GM12872 (cell line): ENCODE measurements around the gene BTBD6.

Source experiments
- TF ChIP-seq, protein P1 (sequence below): IDR thresholded peaks from 3 replicates; pipeline ENCODE4 v1.5.1; 2011; ENCODE audit warnings: low read depth, mild to moderate bottlenecking, low read length, moderate library complexity; ENCODE audit not compliant: insufficient read depth

The BTBD6 gene

DNA sequence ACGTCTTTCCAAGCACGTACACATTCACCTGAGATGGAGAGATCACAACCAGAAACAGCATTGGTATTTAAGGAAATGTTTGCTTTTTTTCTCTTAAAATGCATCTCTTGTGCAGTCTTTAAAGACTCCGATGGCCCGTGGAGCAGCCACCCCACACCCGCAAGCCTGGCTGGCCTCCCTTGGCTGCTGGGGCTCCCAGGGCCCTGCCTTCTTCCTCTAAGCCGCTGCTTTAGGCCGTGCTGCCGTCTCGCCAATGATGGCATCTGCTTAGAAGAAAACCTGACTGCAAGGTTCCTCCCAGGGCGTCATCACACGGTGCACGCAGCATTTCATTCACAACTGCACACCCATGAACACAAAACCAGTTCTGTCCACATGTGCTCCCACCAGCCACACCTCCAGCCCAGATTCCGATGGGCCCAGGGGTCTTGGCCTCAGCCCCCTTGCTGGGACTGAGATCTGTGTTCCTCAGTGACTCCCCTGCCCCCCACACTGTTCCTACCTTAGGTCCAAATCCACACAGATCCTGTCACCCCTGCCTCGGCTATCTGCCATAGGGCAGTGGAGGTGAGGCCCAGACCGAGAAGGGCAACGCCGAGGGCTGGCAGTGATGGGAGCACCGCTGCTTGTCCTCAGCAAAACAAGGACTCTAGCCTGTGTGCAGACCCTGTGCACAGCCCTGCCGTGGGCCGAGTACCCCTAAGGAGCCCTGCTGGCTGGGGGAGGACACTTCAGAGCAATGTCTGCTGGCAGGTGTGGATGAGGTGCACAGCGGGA, 4.4 kb downstream of the BTBD6 start:
- TF ChIP-seq, protein P1, sequence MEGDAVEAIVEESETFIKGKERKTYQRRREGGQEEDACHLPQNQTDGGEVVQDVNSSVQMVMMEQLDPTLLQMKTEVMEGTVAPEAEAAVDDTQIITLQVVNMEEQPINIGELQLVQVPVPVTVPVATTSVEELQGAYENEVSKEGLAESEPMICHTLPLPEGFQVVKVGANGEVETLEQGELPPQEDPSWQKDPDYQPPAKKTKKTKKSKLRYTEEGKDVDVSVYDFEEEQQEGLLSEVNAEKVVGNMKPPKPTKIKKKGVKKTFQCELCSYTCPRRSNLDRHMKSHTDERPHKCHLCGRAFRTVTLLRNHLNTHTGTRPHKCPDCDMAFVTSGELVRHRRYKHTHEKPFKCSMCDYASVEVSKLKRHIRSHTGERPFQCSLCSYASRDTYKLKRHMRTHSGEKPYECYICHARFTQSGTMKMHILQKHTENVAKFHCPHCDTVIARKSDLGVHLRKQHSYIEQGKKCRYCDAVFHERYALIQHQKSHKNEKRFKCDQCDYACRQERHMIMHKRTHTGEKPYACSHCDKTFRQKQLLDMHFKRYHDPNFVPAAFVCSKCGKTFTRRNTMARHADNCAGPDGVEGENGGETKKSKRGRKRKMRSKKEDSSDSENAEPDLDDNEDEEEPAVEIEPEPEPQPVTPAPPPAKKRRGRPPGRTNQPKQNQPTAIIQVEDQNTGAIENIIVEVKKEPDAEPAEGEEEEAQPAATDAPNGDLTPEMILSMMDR: no peak

DNA sequence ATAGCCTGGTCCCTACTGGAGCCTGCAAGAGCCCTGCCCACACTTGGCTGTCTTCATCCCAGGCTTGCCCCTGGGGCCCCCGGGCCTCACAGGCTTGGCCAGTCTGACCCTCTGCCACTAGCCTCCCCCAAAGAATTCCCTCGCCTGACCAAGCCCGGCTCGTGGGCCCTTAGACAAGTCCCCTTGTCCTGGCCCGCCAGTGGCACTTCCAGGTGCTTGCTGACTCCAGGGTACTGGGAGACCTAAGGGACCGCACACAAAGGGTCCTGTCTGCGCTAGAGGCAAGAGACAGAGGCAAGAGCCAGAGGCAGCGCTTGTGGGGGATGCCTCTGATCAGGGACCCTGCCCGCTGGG, 5.0 kb downstream of the BTBD6 start:
- TF ChIP-seq, protein P1: no peak

DNA sequence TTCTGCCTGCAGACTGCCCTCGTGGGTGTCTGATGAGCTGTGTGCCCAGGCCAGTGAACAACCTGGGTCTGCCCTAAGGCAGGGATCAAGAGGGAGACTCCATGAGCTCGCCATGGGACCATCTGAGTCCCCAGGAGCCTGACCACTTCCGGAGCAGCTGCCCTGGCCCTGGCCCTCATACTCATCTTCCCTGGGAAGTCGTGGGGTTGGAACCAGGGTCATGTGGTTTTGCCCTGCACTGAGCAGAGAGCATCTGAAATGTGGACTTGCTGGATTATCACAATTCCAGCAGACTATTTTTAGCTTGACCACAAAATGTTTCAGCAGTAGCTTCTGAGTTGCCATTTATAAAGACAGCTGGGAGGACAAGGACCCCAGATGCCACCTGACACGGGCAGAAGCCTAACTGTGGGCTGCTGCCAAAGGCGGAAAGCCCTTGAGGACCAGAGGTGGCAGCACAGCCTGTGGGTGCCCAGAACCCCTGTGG, 6.7 kb downstream of the BTBD6 start:
- TF ChIP-seq, protein P1: no peak

- TF ChIP-seq, protein P1: no peak
These were observed 8.1 kb downstream of the BTBD6 start for GRCh38 chr14:105256292-105256960.

- TF ChIP-seq, protein P1: no peak
These were observed 9.1 kb downstream of the BTBD6 start for GRCh38 chr14:105257464-105257863.

GRCh38 chr14:105258846-105259245, 10.5 kb downstream of the BTBD6 start:
- TF ChIP-seq, protein P1: no peak

DNA sequence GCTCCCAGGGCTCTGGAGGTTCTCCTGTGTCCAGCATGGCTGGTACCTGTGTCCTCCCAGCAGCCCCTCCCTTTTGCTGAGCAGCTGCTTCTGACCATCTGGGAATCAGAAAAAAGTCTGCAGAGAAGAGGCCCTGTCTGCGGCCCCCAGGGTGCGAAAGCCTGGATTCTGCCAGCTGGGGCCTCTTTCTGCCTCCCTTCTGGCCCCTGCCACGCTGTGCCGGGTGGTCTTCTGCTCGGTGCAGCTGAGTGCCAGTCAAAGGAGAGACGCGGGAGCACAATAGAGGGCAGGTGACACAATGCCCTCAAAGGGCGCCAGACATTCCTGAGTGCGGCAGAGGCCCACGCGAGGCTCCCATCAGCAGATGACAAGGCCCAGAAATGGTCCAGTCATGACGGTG, 12.6 kb downstream of the BTBD6 start:
- TF ChIP-seq, protein P1: no peak
